Progenitor cell of endocrine pancreas (in vitro differentiated cells): ENCODE data around the gene IQGAP3. TPM values are rescaled to one million over a fixed set of nuclear protein-coding genes. Genes with fewer than 3 reads are reported as not detected.
A peak's percentile ranks its signal among the peaks of the same experiment; 100 is the strongest.

Experiments
- DNase-seq: peaks from one replicate; pipeline ENCODE4 v3.0.0; 2021; ENCODE audit warnings: low spot score; ENCODE audit not compliant: unreplicated experiment
- H3K27ac Mint-ChIP-seq: 2 replicates; pipeline ENCODE4 v1.8.0; 2021; ENCODE audit warnings: mild to moderate bottlenecking, moderate library complexity, mixed read lengths
- H3K27me3 Mint-ChIP-seq: 2 replicates; pipeline ENCODE4 v1.8.0; 2021; ENCODE audit warnings: mixed read lengths
- H3K36me3 Mint-ChIP-seq: 2 replicates; pipeline ENCODE4 v1.8.0; 2022; ENCODE audit warnings: mixed read lengths; ENCODE audit not compliant: insufficient read depth
- H3K4me1 Mint-ChIP-seq: 2 replicates; pipeline ENCODE4 v1.8.0; 2021; ENCODE audit warnings: low read depth, mixed read lengths
- H3K4me3 Mint-ChIP-seq: 2 replicates; pipeline ENCODE4 v1.8.0; 2021; ENCODE audit warnings: low read depth, mild to moderate bottlenecking, moderate library complexity, mixed read lengths
- H3K9me3 Mint-ChIP-seq: 2 replicates; pipeline ENCODE4 v1.8.0; 2021; ENCODE audit warnings: low read depth, mixed read lengths
- CTCF ChIP-seq: fragments of 200-600 bp; sonication (generic); IDR thresholded peaks from one replicate; pipeline ENCODE4 v1.5.0; 2021; ENCODE audit warnings: antibody characterized with exemption, mild to moderate bottlenecking; ENCODE audit not compliant: unreplicated experiment
- long read RNA-seq: library from polyadenylated mRNA; unstranded; transcript quantifications from one replicate; pipeline ENCODE4 v2.0.0, GENCODE V29; 2020
- total RNA-seq: library from RNA; stranded (reverse); gene quantifications from 2 replicates; pipeline ENCODE4 v1.2.1, GENCODE V29; 2021

Gene IQGAP3
- 29.6 and 32.4 TPM in 2 replicates for total RNA-seq
- long read RNA-seq, partial matches to known transcripts: 7 of 13 reads
- long read RNA-seq, other reads (novel, unspliced or antisense): 6 of 13 reads

- TF ChIP-seq CTCF: no peak
- Mint-ChIP-seq H3K36me3 (peaks cover 8% of the 10 kb centered on the region), H3K4me1 (peaks cover 17% of the 10 kb centered on the region), H3K4me3 (peak within 1 kb of the TSS; percentile 94), H3K27ac (peak within 1 kb of the TSS; percentile 73), H3K9me3 (no peaks in the 10 kb centered on the region), H3K27me3 (peaks cover 16% of the 10 kb centered on the region)
- DNase-seq: peak; percentile 77
Measured at GRCh38 chr1:156571919-156572662, at the start of gene IQGAP3. Gene IQGAP3 (minus strand): TSS chr1:156572565. CDS start chr1:156572529, 36 bp downstream.

GRCh38 chr1:156619582-156619955 lies 47.2 kb upstream of the IQGAP3 start:
- Mint-ChIP-seq H3K4me3 (no peak overlapping the region), H3K27ac (no peak overlapping the region), H3K27me3 (peaks cover 68% of the 10 kb centered on the region), H3K9me3 (no peaks in the 10 kb centered on the region), H3K36me3 (no peaks in the 10 kb centered on the region), H3K4me1 (peaks cover 4% of the 10 kb centered on the region)
- DNase-seq: no peak
- TF ChIP-seq CTCF: no peak

- Mint-ChIP-seq H3K27ac (no peak within 1 kb of the TSS), H3K36me3 (no peaks in the 10 kb centered on the region), H3K4me3 (no peak within 1 kb of the TSS), H3K27me3 (peaks cover 65% of the 10 kb centered on the region), H3K9me3 (no peaks in the 10 kb centered on the region), H3K4me1 (peaks cover 4% of the 10 kb centered on the region)
- DNase-seq: peak; percentile 32
- TF ChIP-seq CTCF: peak; percentile 62
Measured at GRCh38 chr1:156618853-156619581, 46.7 kb upstream of the IQGAP3 start, which contains the start of gene HAPLN2. Gene HAPLN2 (plus strand): TSS chr1:156619415. CDS start chr1:156623491, 4,076 bp downstream.

GRCh38 chr1:156616463-156616862 lies 44.1 kb upstream of the IQGAP3 start:
- Mint-ChIP-seq H3K4me1 (peaks cover 11% of the 10 kb centered on the region), H3K9me3 (no peaks in the 10 kb centered on the region), H3K36me3 (no peaks in the 10 kb centered on the region), H3K27me3 (peaks cover 47% of the 10 kb centered on the region), H3K4me3 (no peak overlapping the region), H3K27ac (no peak overlapping the region)
- TF ChIP-seq CTCF: no peak
- DNase-seq: no peak

GRCh38 chr1:156615946-156616345 lies 43.6 kb upstream of the IQGAP3 start:
- H3K27me3 Mint-ChIP-seq: peaks cover 42% of the 10 kb centered on the region
- TF ChIP-seq CTCF: no peak
- H3K36me3 Mint-ChIP-seq: no peaks in the 10 kb centered on the region
- no peak overlapping the region for H3K4me3 Mint-ChIP-seq
- H3K27ac Mint-ChIP-seq: no peak overlapping the region
- H3K9me3 Mint-ChIP-seq: no peaks in the 10 kb centered on the region
- H3K4me1 Mint-ChIP-seq: peaks cover 11% of the 10 kb centered on the region
- DNase-seq: no peak
